ENCODE results near the gene COG7. TPM values are rescaled to one million over a fixed set of nuclear protein-coding genes. Genes with fewer than 3 reads are reported as not detected.

COG7 gene
- total RNA-seq, 1 experiment from 2014 or later = 22.6 TPM

DNA sequence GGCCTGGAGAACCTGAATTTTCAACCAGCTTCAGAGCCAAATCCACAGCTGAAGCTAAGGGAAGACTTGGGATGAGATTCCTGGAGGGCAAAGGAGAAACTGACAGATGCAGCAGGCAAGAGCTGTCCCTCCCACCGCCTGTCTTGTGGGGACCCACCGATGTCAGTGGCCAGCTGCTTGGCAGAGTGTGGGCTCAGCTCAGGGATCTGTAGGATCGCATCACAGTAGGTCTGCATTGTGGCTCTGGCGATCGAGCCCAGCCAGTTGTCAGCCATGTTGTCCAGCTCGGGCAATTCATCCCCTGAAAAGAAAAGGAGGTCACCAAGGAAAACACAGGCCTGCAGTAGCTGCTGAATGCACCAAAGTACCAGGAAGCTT is 60.8 kb downstream of the COG7 start:
- no peak for ATAC-seq

DNA sequence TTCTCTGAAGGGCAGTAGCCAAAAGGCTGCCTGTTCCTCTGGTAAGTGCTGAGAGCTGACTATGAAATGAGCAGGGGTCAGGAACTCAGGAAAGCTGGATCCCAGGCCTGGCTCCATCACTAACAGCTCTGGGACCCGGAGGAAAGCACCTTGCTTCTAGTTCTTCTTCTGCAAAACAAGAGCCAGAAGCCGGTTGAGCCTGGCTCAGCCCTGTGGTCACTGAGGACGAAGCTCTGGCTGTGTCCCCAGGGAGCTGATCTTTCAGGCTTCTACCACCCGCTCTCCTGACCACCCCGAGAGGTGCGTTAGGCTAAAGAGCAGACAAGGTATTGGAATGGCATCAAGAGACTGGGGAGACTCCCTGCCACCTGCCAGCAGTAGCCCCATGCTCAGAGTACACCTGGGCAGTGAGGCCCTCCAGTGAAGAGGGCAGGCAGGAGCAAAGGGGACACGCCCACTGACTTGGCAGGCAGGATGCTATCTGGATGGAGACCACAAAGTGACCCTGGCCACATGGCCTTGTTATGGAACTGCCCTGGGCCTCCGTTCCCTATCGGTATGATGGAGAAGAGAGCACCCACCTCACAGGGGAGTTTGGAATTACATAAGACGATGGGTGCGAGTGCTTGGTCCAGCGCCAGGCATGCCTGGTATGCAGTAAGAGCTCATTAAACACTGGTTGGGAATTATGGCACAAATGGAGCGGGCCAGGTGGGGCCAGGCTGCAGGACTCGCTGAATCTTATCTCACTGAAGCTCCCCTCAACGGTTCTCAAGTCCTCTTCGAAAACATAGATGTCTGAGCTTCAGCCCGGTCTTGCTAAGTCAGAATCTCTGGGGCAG is 61.4 kb downstream of the COG7 start:
- no peaks in the 10 kb centered on the region for H3K27me3 Mint-ChIP-seq (ENCODE audit: low read depth)
- ATAC-seq = no peak
- H3K36me3 Mint-ChIP-seq = peaks cover 26% of the 10 kb centered on the region
- H3K4me3 Mint-ChIP-seq = no peak overlapping the region
- H3K4me1 Mint-ChIP-seq = no peaks in the 10 kb centered on the region
- no peak overlapping the region for H3K27ac Mint-ChIP-seq
- DNase-seq (ENCODE audit: low spot score) = no peak
- ChIA-PET POLR2A (no interaction called here), CTCF (interaction anchor here (2.8 to 2.9 kb wide), 2 partner anchors 8 to 44 kb away, joined by 10 to 11 read pairs; no protein-coding TSS in a partner anchor)
- TF ChIP-seq, protein P1, sequence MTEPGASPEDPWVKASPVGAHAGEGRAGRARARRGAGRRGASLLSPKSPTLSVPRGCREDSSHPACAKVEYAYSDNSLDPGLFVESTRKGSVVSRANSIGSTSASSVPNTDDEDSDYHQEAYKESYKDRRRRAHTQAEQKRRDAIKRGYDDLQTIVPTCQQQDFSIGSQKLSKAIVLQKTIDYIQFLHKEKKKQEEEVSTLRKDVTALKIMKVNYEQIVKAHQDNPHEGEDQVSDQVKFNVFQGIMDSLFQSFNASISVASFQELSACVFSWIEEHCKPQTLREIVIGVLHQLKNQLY (CRISPR knock-in tag; IDR thresholded peaks at IDR 0.05) = no peak
- TF ChIP-seq, protein P2, sequence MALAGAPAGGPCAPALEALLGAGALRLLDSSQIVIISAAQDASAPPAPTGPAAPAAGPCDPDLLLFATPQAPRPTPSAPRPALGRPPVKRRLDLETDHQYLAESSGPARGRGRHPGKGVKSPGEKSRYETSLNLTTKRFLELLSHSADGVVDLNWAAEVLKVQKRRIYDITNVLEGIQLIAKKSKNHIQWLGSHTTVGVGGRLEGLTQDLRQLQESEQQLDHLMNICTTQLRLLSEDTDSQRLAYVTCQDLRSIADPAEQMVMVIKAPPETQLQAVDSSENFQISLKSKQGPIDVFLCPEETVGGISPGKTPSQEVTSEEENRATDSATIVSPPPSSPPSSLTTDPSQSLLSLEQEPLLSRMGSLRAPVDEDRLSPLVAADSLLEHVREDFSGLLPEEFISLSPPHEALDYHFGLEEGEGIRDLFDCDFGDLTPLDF (CRISPR knock-in tag; IDR thresholded peaks at IDR 0.05) = no peak
- TF ChIP-seq TP53 (CRISPR knock-in tag; IDR thresholded peaks at IDR 0.05) = no peak
- TF ChIP-seq, protein P3, sequence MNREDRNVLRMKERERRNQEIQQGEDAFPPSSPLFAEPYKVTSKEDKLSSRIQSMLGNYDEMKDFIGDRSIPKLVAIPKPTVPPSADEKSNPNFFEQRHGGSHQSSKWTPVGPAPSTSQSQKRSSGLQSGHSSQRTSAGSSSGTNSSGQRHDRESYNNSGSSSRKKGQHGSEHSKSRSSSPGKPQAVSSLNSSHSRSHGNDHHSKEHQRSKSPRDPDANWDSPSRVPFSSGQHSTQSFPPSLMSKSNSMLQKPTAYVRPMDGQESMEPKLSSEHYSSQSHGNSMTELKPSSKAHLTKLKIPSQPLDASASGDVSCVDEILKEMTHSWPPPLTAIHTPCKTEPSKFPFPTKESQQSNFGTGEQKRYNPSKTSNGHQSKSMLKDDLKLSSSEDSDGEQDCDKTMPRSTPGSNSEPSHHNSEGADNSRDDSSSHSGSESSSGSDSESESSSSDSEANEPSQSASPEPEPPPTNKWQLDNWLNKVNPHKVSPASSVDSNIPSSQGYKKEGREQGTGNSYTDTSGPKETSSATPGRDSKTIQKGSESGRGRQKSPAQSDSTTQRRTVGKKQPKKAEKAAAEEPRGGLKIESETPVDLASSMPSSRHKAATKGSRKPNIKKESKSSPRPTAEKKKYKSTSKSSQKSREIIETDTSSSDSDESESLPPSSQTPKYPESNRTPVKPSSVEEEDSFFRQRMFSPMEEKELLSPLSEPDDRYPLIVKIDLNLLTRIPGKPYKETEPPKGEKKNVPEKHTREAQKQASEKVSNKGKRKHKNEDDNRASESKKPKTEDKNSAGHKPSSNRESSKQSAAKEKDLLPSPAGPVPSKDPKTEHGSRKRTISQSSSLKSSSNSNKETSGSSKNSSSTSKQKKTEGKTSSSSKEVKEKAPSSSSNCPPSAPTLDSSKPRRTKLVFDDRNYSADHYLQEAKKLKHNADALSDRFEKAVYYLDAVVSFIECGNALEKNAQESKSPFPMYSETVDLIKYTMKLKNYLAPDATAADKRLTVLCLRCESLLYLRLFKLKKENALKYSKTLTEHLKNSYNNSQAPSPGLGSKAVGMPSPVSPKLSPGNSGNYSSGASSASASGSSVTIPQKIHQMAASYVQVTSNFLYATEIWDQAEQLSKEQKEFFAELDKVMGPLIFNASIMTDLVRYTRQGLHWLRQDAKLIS (CRISPR knock-in tag; IDR thresholded peaks at IDR 0.05; ENCODE audit: borderline replicate concordance) = no peak
- TF ChIP-seq, protein P4, sequence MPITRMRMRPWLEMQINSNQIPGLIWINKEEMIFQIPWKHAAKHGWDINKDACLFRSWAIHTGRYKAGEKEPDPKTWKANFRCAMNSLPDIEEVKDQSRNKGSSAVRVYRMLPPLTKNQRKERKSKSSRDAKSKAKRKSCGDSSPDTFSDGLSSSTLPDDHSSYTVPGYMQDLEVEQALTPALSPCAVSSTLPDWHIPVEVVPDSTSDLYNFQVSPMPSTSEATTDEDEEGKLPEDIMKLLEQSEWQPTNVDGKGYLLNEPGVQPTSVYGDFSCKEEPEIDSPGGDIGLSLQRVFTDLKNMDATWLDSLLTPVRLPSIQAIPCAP (CRISPR knock-in tag; IDR thresholded peaks at IDR 0.05) = no peak
- TF ChIP-seq GABPB1 (CRISPR knock-in tag; IDR thresholded peaks at IDR 0.05) = no peak
- no peak for TF ChIP-seq ETV6 (CRISPR knock-in tag; IDR thresholded peaks at IDR 0.05)
- TF ChIP-seq, protein P5, sequence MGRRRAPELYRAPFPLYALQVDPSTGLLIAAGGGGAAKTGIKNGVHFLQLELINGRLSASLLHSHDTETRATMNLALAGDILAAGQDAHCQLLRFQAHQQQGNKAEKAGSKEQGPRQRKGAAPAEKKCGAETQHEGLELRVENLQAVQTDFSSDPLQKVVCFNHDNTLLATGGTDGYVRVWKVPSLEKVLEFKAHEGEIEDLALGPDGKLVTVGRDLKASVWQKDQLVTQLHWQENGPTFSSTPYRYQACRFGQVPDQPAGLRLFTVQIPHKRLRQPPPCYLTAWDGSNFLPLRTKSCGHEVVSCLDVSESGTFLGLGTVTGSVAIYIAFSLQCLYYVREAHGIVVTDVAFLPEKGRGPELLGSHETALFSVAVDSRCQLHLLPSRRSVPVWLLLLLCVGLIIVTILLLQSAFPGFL (CRISPR knock-in tag; IDR thresholded peaks at IDR 0.05; ENCODE audit: borderline replicate concordance) = no peak
- TF ChIP-seq TEAD1 (CRISPR knock-in tag; IDR thresholded peaks at IDR 0.05) = no peak
- no peaks in the 10 kb centered on the region for H3K9me3 Mint-ChIP-seq

More for the DNA sequence above, 60.8 kb downstream of the COG7 start:
- Mint-ChIP-seq H3K27ac (no peak overlapping the region), H3K9me3 (no peaks in the 10 kb centered on the region), H3K27me3 (ENCODE audit: low read depth) (no peaks in the 10 kb centered on the region), H3K4me3 (no peak overlapping the region), H3K4me1 (no peaks in the 10 kb centered on the region), H3K36me3 (peaks cover 27% of the 10 kb centered on the region)
- no peak for DNase-seq (ENCODE audit: low spot score)
- CTCF ChIA-PET = interaction anchor here (2.8 kb wide), 1 partner anchor 43 kb away, joined by 10 read pairs; no protein-coding TSS in a partner anchor
- POLR2A ChIA-PET = no interaction called here
- TF ChIP-seq, protein P6, sequence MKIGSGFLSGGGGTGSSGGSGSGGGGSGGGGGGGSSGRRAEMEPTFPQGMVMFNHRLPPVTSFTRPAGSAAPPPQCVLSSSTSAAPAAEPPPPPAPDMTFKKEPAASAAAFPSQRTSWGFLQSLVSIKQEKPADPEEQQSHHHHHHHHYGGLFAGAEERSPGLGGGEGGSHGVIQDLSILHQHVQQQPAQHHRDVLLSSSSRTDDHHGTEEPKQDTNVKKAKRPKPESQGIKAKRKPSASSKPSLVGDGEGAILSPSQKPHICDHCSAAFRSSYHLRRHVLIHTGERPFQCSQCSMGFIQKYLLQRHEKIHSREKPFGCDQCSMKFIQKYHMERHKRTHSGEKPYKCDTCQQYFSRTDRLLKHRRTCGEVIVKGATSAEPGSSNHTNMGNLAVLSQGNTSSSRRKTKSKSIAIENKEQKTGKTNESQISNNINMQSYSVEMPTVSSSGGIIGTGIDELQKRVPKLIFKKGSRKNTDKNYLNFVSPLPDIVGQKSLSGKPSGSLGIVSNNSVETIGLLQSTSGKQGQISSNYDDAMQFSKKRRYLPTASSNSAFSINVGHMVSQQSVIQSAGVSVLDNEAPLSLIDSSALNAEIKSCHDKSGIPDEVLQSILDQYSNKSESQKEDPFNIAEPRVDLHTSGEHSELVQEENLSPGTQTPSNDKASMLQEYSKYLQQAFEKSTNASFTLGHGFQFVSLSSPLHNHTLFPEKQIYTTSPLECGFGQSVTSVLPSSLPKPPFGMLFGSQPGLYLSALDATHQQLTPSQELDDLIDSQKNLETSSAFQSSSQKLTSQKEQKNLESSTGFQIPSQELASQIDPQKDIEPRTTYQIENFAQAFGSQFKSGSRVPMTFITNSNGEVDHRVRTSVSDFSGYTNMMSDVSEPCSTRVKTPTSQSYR (CRISPR knock-in tag; IDR thresholded peaks at IDR 0.05) = no peak
- TF ChIP-seq, protein P7, sequence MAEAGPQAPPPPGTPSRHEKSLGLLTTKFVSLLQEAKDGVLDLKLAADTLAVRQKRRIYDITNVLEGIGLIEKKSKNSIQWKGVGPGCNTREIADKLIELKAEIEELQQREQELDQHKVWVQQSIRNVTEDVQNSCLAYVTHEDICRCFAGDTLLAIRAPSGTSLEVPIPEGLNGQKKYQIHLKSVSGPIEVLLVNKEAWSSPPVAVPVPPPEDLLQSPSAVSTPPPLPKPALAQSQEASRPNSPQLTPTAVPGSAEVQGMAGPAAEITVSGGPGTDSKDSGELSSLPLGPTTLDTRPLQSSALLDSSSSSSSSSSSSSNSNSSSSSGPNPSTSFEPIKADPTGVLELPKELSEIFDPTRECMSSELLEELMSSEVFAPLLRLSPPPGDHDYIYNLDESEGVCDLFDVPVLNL (CRISPR knock-in tag; IDR thresholded peaks at IDR 0.05; ENCODE audit: borderline replicate concordance, low read depth) = no peak
- TF ChIP-seq CREB1 (CRISPR knock-in tag; IDR thresholded peaks at IDR 0.05) (no peak), HMGA2 (CRISPR knock-in tag; IDR thresholded peaks at IDR 0.05) (no peak), CBFB (CRISPR knock-in tag; IDR thresholded peaks at IDR 0.05; ENCODE audit: low read depth) (no peak), NR3C1 (CRISPR knock-in tag; conservative IDR thresholded peaks at IDR 0.05; ENCODE audit: low read depth) (no peak), ZNF232 (CRISPR knock-in tag; IDR thresholded peaks at IDR 0.05) (no peak), ETV6 (CRISPR knock-in tag; IDR thresholded peaks at IDR 0.05) (no peak), ZNF416 (CRISPR knock-in tag; IDR thresholded peaks at IDR 0.05) (no peak), TEAD4 (CRISPR knock-in tag; IDR thresholded peaks at IDR 0.05) (no peak), ATF1 (CRISPR knock-in tag; IDR thresholded peaks at IDR 0.05) (no peak)
- TF ChIP-seq, protein P8, sequence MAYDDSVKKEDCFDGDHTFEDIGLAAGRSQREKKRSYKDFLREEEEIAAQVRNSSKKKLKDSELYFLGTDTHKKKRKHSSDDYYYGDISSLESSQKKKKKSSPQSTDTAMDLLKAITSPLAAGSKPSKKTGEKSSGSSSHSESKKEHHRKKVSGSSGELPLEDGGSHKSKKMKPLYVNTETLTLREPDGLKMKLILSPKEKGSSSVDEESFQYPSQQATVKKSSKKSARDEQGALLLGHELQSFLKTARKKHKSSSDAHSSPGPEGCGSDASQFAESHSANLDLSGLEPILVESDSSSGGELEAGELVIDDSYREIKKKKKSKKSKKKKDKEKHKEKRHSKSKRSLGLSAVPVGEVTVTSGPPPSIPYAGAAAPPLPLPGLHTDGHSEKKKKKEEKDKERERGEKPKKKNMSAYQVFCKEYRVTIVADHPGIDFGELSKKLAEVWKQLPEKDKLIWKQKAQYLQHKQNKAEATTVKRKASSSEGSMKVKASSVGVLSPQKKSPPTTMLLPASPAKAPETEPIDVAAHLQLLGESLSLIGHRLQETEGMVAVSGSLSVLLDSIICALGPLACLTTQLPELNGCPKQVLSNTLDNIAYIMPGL (CRISPR knock-in tag; IDR thresholded peaks at IDR 0.05) = no peak
- TF ChIP-seq, protein P1 (CRISPR knock-in tag; IDR thresholded peaks at IDR 0.05) = no peak
